NCI-H2196 treated with DMSO at 0.1 percent for 48 hours (cell line): Measurements from ENCODE around the gene DNAJC2.
"Not testable (repeated sequence)": the region's sequence is repeated elsewhere in the genome, so short reads cannot be mapped to it uniquely, and the experiment has no call there.

Experiments
- DNase-seq: peaks from one replicate; lab custom pipeline; 2025; ENCODE audit not compliant: unreplicated experiment; lab: John Stamatoyannopoulos, UW

DNAJC2 gene

DNA sequence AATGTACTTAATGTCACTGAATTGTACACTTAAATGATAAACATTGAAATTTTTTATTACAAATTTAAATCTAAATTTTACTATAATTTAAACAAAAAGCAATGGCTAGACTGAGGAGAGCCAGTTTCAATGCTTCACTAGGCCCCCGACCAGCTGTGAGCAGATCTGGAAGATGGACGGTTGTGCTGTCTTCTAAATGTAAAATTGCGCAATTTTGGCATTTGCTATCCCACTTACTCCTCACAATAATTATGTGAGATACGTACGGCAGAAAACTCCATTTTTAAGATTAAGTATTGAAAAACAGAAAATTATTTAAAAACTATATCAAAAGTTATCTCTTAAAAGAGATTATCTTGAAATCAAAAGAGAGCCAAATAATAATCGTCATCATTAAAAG lies 71.2 kb downstream of the DNAJC2 start:
- not testable (repeated sequence) for DNase-seq

DNA sequence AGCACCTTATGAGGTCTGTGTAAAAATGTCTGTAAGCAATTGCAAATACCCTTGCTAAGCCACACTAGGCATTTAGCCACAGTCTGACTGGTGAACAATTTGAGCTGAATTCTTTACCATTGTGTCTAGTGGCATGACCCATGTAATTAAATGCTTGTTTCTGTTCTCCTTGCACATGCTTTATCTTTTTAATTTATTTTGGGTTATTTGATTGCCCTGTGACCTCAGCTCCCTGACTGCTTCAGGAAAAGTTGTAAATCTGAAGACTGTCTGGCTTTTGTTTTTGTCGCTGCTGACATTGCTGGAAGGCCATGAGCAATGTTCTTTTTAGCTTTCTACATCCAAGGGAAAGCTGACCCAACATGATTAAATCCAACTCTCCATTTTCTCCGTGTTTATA lies 78.3 kb downstream of the DNAJC2 start:
- not testable (repeated sequence) for DNase-seq

DNA sequence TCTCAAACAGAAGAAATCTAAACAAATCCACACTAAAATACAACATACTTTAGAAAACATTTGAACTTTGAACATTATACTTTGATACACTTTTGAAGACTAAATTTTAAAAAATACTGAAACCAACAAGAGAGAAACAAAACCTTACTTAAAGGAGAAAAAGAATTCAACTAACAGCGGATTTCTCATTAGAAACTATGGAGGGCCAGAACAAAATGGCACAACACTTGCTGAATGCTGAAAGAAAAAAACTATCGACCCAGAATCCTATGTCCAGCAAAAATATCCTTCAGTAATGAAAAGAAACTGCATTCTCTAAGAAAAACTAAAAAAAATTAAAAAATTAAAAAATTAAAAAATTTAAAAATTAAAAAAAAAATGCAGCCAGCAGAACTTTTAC lies 80.5 kb downstream of the DNAJC2 start:
- not testable (repeated sequence) for DNase-seq
